GM18858 (cell line): ENCODE results near the gene INTS14.
"Not testable (repeated sequence)": the region's sequence is repeated elsewhere in the genome, so short reads cannot be mapped to it uniquely, and the experiment has no call there.

Experiments used
- ATAC-seq: cut with Tn5 transposase; IDR thresholded peaks from one replicate; pipeline ENCODE4 v1.9.1; 2021; ENCODE audit not compliant: unreplicated experiment

INTS14 gene

DNA sequence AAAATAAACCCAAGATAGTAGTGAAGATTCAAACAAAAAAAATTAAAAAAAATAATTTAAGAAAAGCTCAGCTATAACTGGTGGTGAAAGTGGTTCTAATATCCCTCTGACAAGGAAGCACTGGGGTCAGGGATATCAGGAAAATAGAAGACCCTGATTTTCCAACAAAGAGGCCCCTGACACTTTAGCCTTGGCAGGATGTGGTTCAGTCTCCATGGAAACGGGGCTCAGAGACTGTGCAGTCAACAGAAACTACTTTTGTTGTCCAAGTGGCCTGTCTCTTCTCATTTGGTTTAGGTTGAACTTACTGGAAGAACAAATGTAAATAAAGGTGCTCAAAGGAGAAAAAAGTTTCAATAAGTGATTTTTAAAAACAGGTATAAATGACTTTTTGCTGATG is 27.2 kb downstream of the INTS14 start:
- ATAC-seq, result no peak

DNA sequence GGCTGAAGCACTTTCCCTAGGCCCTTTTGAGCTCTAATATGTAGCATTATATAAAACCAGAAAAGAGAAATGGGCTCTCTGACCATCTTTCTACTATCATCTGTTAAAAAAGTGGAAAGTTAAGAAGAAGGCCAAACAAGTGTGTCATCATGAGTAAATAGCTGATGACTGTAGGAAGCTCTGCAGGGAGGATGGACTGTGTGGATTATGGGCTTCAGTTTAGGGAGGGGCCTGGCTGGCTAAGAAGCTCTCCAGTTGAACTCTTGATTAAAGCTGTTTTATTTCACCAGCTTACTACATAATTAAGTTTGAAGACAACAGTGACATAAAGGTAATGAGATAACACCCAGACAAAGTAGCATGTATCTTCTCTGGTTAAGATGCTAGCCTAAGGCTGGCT is 30.6 kb downstream of the INTS14 start:
- ATAC-seq, result no peak

DNA sequence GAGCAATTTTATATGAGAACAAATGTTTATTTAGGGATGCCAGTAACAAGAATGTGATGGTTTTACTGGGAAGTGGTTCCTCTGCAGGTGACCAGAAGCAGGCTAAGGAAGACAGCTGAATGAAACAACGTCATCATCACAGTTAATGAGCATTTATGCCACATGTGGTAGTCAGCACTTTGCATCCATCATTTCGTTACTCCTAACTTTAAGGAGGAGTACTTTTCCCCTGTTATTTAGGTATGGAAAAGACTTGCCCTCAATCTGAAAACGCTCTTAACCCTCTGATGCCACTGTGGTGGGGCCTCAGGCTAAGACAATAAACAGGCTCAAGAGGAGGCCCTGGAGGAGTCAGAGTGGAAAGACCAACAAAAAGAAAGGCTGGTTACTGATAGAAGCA is 31.2 kb downstream of the INTS14 start:
- no peak for ATAC-seq

DNA sequence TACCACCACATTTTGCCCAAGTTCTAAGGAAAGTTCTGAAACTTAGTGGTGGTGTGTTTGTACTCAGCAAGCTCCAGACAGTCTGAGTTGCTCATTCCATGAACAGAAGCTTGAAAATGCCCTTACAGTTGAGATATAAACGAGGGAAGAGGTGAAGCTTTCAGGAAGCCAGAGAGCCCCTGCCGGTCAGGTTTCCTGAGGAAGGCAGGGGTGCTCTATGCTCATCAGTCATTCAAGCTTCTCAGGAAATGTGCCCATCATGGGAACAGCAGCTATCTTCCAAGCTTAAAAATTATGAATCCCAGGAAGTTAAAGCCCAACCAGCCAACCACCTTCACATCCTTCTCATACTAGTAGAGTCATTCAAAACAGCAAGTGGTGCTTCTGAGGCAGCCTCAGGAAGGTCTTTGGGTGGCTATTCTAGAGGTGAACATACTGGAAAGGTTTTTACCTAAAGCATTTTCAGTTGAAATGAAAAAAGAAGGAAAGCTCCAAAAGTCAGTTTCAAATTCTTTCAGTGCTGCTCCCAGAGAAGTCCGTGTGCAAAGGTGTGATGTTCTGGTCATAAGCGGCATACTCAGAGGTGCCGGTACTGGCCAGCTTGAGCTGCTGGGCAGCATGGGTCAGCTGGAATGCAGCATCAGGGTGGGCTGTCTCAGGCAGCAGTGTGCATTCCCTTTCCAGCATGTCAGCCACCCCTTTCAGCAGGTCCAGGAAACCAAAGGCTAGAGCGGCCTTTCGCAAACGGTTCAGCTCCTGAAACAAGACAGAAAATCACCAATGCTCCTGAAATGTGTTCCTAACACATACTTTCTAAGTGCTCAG is 31.8 kb downstream of the INTS14 start:
- ATAC-seq, result no peak

DNA sequence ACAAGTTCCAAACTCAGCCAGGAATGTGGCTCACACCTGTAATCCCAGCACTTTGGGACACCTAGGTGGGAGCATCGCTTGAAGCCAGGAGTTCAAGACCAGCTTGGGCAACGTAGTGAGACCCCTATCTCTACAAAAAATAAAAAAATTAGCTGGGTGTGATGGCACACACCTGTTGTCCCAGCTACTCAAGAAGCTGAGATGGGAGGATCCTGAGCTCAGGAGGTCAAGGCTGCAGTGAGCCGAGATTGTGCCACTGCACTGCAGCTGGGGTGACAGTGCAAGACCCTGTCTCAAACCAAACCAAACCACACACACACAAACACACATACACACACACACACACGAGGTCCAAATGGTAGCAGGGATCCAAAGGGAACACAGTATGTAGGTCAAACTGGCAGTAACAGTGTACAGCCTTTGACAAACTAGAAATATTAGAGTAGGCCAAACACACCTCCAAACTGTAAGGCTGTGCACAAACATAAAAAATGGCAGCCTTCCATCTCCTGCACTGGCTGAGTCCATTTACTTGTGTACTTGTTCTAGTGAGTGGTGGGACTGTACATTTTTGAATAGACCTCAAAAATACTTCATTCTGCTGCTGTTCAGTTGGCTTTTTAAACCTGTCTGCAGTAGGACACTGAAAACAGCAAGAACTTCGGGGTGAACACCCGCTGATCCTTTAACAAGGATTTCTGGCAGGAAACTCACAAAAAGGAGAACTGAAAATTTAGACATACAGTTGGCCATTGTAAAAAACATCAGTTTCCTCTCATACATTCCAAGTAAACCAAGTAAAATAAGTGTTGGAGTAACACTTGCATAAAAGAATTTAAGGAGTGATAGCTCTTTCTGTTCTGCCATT is 33.6 kb downstream of the INTS14 start:
- ATAC-seq, result no peak

DNA sequence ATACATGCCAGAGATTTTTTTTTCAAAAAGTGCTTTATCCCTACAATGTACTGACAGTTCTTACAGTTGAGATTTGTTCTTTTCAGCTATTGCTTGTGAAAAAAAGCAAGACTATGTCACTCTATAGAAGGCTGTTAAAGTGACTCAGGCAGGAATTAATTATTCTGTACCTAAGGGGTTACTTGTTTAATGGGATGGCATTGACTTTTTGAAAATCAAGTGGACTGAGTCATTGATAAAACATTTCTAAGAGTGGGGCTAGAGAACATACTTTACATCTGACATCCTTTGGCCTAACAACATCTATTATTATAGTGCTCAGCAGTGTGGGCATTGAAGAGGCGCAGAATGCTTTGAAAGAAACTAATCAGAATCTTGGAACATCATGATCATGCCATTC is 34.3 kb downstream of the INTS14 start:
- ATAC-seq, result no peak

DNA sequence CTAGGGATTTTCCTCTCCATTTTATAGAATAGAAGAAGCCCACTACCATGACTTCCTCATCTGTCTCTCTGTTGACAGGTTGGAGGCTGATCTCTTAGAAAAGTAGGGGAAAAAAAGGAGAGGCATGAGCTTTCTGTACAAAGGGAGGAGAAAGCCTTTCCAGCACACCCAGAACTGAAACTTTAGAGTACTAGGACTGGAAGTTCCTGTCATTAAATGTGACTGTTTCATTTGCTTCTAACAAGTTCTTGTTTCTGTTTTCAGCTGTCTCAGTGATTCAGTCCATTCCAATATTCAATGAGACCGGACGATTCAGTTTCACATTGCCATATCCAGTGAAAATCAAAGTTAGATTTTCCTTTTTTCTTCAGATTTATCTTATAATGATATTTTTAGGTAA is 39.0 kb downstream of the INTS14 start:
- no peak for ATAC-seq

DNA sequence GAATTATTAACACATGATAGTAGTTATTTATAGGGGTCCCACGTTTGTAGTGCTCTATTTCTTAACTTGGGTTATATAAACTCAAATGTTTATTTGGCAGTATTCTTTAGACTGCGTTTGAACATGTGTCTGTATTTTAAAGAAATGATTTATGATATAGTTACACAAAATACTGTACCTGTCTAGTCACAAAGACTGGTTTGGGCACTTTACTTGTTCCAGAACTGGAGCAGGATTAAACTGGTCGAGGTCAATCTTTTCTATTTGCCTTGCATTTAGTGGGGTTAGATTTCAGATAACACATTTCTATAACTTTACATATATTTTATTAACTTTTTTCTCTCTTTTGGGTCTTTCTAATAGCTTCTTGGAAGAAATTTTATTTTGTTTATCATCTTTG is 41.2 kb downstream of the INTS14 start:
- no peak for ATAC-seq

DNA sequence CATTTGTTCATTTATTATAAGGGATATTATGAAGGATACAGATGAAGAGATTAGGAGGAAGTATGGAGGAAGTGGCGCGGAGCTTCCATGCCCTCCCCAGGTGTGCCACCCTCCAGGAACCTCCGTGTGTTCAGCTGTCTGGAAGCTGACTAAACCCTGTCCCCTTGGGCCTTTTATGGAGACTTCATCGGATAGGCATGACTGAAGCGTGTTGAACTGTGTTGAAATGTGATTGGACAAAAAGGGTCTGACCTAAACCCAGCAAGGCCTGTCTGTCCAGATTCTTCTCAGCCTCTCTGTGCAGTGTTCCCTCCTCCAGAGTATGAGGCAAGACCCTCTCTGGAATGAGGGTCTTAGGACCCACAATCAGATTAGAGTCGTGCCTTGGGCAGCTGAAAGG is 49.0 kb downstream of the INTS14 start:
- ATAC-seq, result no peak

DNA sequence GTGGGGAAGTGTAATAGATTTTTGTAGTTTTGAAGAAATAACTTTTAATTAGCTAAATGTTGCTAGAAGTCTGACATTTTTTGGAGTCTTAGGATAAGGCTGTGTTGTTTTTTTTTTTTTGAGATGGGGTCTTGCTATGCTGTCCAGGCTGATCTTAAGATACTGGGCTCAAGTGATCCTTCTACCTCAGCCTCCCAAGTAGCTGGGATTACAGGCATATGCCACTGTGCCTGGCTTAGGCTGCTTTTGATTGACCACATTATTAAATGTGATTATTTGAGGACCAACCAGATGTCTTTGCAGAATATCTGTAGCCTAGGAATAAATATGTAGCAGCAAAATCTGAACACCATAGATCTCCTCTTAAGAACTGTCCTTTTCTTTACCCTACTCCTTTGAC is 51.0 kb downstream of the INTS14 start:
- no peak for ATAC-seq

DNA sequence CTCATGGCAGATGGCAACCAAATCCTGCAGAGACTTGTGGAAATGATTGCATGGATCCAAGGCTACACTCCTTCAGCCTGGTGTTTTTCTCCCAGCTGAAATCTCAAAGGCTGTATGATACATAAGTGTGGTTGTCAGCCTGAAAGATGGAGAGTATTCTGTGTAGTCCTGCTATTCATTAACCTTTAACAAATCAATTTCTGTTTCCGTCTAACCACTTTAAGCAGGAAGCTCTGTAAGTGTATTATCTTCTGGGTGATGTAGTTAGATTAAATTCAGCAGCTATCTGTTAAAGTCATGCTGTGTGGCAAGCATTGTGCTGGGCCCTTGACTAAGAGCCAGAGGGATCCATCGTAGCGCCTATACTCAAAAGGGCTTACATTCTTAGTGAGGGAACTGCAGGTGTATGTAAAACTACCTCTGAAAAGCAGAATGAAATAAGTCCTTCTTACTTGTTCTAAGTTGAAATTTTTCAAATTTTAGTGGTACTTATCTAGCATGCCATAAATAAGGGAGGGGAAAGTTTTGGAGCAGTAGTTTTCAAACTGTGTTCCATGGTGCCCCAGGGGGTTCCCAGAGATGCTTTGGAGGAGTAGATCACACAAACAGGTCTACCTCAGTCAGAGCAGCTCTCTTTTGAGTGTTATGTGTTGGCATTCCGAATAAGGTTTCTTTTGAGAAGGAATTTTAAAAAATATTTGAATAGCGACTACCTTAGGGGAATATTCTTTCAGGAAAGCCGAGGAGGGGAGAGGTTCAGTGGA is 51.8 kb downstream of the INTS14 start:
- no peak for ATAC-seq

DNA sequence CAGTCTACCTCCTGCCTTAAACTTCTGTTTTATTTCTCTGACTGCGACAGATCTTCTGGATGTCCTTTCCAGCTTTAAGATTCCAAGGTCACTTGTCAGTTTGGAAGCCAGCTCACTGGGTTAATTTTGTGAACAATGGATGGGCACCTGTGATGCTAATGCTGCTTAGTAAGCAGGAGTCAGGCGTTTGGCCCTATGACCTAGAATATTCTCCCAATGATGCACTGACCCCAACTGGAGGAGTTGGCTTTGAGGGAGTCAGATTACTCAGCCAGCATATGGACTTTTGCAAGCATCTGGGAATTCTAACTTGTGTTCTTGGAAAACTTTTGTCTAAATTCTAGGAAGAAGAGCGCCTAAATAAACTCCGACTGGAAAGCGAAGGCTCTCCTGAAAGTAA is 52.6 kb downstream of the INTS14 start:
- ATAC-seq, result no peak

DNA sequence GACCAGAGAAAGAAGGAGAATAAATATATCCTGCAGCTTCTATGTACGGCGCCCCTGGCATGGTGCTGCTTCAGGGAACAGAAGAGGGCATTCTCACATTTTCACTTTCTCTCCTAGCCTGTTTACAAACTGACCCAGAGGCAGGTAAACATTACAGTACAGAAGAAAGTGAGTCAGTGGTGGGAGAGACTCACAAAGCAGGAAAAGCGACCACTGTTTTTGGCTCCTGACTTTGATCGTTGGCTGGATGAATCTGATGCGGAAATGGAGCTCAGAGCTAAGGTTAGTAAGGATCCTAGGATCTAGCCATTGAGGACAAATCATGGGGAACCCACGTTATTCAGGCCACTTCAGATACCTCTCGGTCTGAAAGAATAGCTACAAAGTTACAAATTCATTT is 54.3 kb downstream of the INTS14 start:
- no peak for ATAC-seq

DNA sequence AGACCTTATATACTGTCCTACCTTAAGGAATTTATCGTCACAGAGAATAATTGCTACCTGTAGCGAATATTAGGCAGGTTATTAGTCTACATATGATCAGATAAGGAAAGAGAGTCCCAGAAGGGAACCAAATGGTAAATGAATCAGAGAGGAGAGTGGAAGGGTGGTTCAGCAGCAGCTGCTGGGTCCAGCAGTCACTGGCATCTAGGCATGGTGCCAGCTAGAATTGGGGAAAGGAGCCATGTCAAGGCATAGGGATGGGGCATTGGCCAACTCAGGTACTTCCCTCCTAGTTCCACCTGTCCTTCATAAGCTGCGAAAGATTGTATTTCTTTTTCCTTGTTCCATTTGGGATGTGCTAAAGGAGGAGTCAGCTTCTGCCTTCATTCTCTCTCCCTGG is 57.2 kb downstream of the INTS14 start:
- ATAC-seq, result no peak

DNA sequence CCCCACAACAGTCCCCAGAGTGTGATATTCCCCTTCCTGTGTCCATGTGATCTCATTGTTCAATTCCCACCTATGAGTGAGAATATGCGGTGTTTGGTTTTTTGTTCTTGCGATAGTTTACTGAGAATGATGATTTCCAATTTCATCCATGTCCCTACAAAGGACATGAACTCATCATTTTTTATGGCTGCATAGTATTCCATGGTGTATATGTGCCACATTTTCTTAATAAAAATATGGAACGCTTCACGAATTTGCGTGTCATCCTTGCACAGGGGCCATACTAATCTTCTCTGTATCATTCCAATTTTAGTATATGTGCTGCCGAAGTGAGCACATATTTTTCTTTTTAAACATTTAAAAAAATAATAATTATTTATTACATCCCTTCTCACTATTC is 58.1 kb downstream of the INTS14 start:
- not testable (repeated sequence) for ATAC-seq

DNA sequence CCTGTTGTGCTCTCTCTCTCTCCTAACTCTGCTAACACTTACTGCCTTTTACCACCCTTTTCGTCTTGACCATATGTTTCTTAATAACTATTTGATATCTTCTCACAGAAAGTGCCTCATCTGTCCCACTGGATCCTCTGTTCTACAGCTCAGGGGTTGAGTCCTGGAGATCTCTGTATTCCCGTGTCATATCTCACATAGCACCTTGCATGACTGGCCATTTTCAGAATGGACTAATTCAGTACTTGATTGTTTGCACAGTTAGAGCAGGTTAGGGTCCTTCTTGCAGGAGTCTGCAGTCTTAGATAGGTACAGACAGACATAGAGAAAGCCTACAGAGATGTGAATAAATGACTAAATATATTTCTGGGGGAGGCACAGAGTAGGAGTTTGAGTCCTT is 59.7 kb downstream of the INTS14 start:
- no peak for ATAC-seq

DNA sequence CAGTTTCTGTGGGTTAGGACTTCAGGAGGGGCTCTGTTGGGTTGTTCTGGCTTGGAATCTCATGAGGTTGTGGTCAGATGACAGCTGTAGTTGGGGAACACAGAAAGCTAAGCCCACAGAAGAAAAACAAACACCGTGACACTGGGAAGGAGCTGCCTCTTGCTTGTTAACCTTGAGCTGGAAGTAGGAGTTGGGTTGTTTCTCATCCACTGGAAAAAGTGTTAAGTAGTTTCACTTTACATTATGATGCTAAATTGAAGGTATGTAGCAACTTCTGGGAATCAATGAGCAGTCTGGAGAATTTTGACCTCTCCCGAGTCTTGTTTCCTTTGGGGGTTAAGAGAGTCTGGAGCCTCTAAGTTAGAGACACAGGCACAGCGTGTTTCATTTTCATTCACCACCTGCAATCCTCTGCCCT is 60.2 kb downstream of the INTS14 start:
- ATAC-seq, result no peak

DNA sequence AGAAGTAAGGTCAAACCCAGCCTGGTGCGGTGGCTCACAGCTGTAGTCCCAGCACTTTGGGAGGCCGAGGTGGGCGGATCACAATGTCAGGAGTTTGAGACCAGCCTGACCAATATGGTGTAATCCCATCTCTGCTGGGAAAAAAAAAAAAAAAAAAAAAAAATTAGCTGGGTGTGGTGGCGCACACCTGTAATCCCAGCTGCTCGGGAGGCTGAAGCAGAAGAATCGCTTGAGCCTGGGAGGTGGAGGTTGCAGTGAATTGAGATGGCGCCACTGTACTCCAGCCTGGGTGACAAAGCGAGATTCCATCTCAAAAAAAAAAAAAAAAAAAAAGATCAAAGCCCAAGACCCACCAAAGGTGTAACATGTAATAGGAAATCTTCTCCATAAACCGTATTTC is 61.6 kb downstream of the INTS14 start:
- not testable (repeated sequence) for ATAC-seq

DNA sequence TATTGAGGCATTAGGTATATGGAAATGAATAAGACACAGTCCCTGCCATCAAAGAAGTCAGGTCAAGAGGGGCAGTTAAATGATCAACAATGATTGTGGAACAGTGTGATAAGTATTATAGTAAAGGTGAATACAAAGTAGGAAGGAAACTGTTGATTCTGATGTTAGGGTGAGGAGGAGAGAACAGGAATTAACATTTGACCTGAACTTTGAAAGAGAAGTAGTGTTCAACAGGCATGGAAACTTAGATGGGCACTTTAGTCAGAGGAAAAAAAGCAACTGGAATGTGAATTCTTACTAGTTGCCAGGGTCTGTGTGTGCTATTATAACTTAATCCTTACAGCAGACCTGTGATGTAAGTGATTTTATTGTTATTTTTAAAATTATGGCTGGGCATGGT is 63.1 kb downstream of the INTS14 start:
- ATAC-seq, result no peak

DNA sequence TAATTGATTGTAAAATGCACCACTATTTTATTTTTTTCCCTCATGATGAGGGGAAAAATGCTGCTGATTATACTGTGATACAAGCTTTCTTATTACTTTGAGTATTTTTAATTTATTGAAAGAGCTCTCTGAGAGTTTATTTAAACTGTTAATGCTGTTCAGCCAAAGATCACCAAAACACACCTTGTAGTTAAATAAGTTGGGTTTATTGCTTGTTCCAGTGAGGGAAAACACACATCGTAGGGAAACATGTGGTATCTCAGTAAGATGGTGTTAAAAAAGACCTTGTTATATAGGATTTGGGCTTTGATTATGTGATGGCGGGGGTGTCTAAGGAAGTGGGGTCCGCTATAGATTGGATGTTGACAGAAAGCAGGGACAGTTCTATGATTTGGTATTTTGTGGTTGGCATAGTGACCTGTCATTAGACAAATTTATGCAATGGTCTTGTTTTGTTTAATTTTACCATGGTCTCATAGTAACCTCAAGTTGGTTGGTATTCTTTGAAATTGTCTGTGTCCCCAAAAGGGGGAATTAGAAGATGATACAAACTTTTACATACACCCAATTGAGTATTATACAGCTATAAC is 69.6 kb downstream of the INTS14 start:
- ATAC-seq, result no peak

DNA sequence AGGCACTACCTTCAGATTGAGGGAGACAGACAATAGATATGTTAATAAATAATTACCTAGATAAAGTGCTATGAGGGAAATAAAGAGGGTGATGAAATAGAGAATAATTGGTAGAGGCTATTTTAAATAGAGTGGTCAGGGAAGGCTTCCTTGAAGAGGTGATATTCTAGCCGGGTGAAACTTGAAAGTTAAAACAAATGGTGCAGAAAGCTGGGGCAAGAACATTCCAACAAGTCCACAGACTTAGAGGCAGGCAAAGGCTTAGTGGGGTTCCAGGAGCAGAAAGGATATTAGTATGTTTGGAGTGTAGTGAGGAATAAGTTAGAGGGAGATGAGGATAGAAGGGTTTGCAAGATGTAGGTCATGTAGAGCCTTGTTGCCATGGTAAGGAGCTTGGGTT is 70.6 kb downstream of the INTS14 start:
- ATAC-seq, result no peak
